NCI-H748 (cell line): Measurements from ENCODE around the gene TUT7.

Experiments used
- DNase-seq: peaks from one replicate; lab custom pipeline; 2025; ENCODE audit not compliant: unreplicated experiment; lab: John Stamatoyannopoulos, UW

TUT7 gene

GRCh38 chr9:86257391-86257790 is 96.8 kb downstream of the TUT7 start:
- no peak for DNase-seq

- DNase-seq = no peak
These were observed 97.6 kb downstream of the TUT7 start for GRCh38 chr9:86256653-86257052.

DNA sequence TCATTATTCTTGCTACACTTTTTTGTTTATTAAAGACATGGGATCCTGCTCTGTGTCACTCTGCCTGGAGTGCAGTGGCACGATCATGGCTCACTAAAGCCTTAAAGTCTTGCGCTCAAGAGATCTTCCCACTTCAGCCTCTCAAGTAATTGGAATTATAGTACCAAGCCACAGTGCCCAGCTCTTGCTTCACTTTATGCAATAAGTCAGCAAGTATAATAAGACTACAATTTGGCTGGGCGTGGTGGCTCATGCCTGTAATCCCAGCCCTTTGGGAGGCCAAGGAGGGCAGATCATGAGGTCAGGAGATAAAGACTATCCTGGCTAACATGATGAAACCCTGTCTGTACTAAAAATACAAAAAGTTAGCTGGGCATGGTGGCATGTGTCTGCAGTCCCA is 100.6 kb downstream of the TUT7 start:
- DNase-seq = no peak

- no peak for DNase-seq
These were observed 101.3 kb downstream of the TUT7 start for GRCh38 chr9:86252870-86253269.

GRCh38 chr9:86250123-86250522 is 104.1 kb downstream of the TUT7 start:
- no peak for DNase-seq

- no peak for DNase-seq
These were observed 105.5 kb downstream of the TUT7 start for GRCh38 chr9:86248746-86249145.

DNA sequence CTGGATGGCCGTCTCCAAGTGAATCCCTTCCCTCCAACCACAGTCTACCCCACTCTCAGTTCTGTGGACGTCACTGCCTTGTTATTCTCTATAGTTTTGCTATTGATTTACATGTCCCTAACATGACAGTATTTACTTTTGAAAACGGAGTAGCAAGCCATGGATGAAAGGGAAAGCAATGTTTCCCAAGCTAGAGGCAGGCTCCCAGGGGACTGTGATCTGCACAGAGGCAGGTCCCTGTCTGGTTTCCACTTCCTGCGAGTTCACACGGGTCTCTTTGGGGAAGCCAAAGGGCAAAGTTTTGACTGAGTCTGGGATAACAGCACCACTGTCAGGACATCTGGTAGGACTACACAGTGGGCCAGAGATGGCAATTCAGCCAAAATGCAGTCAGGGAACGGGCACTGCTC is 107.5 kb downstream of the TUT7 start:
- peak; percentile 18 for DNase-seq

- DNase-seq = no peak
These were observed 112.1 kb downstream of the TUT7 start for GRCh38 chr9:86242071-86242470.

DNA sequence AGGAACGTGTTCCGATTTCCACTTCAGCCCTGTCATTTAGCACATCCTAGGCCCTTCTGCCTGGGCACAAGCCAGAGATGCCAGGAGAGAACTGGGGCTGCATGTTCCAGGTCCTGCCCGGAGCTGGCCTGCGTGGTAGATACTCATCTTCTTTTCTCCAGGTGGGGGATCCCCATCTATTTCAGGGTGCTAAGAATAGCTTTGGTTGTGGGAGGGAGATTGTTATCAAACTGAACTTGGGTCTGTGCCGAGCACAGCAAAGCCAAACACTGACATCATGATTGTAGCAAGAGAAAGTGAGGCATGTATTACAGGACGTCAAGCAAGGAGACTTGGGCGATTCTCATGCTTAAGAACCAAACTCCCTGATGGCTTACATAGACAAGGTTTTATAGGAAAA is 113.0 kb downstream of the TUT7 start:
- DNase-seq = no peak

- no peak for DNase-seq
These were observed 115.1 kb downstream of the TUT7 start for GRCh38 chr9:86238861-86239770.
